ENCODE data around the gene CATSPERD.
A peak's percentile ranks its signal among the peaks of the same experiment; 100 is the strongest.

DNA sequence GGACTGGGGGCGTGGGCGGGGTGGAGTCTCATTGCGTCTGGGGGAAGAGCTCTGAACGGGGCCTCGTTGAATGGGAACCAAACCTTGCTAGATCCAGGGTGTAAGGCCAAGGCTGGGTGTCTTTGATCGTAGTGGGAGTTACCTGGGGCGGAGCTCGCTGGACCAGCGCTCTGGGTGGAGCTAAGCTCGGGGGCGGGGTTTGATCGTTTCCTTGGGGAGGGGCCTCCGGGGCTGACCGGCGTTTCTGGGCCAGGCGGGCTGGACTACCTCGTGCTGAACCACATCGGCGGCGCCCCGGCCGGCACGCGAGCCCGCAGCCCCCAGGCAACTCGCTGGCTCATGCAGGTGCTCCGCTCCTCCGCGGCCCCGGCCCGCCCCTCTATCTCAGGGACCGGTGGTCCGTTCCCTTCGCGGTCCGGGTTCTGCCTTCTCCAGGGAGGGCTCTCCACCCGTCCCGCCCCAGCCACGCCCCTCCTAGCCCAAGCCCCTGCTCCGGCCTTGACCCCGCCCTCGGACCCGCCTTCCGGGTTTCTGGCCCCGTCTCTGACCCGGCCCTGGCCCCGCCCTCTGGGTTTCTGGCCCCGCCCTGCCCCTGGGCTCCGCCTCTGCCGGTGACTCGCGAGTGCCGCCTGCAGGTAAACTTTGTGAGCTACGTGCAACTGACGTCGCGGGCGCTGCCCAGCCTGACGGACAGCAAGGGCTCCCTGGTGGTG lies 33.6 kb upstream of the CATSPERD start:
- TF ChIP-seq, protein P1, sequence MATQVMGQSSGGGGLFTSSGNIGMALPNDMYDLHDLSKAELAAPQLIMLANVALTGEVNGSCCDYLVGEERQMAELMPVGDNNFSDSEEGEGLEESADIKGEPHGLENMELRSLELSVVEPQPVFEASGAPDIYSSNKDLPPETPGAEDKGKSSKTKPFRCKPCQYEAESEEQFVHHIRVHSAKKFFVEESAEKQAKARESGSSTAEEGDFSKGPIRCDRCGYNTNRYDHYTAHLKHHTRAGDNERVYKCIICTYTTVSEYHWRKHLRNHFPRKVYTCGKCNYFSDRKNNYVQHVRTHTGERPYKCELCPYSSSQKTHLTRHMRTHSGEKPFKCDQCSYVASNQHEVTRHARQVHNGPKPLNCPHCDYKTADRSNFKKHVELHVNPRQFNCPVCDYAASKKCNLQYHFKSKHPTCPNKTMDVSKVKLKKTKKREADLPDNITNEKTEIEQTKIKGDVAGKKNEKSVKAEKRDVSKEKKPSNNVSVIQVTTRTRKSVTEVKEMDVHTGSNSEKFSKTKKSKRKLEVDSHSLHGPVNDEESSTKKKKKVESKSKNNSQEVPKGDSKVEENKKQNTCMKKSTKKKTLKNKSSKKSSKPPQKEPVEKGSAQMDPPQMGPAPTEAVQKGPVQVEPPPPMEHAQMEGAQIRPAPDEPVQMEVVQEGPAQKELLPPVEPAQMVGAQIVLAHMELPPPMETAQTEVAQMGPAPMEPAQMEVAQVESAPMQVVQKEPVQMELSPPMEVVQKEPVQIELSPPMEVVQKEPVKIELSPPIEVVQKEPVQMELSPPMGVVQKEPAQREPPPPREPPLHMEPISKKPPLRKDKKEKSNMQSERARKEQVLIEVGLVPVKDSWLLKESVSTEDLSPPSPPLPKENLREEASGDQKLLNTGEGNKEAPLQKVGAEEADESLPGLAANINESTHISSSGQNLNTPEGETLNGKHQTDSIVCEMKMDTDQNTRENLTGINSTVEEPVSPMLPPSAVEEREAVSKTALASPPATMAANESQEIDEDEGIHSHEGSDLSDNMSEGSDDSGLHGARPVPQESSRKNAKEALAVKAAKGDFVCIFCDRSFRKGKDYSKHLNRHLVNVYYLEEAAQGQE (IDR thresholded peaks at IDR 0.05; ENCODE audit: insufficient read depth in 1 of 2, low read depth in 2 of 2, low read length in 2 of 2), result 0 out of 4 replicates have a peak, but pooled peaks of 1 of the 2 experiments have one; percentile 45
- peak; percentile 42; the same call in 1 of the 2 replicates for TF ChIP-seq POLR2AphosphoS5 (IDR thresholded peaks at IDR 0.05; ENCODE audit: low read depth, low read length)
- TF ChIP-seq TAF1 (IDR thresholded peaks at IDR 0.05; ENCODE audit: borderline replicate concordance, insufficient read depth, low read length), result no peak
